ENCODE data around the gene PSMD2. TPM values are rescaled to one million over a fixed set of nuclear protein-coding genes. Genes with fewer than 3 reads are reported as not detected.

Gene PSMD2
- 400 and 435 TPM in 2 replicates for total RNA-seq
- 358 and 414 TPM in 2 replicates for polyA plus RNA-seq
- 266 and 278 TPM in 2 replicates for polyA plus RNA-seq (2011; cell fraction: cytosol; rRNA removed)
- polyA plus RNA-seq (2011; cell fraction: nucleus; rRNA removed) = 416 and 477 TPM in 2 replicates
- 316 and 537 TPM in 2 replicates for polyA plus RNA-seq (2012)
- 564 and 571 TPM in 2 replicates for polyA minus RNA-seq
- polyA minus RNA-seq (2011; cell fraction: cytosol; rRNA and poly(A)+ RNA removed) = 395 TPM
- polyA minus RNA-seq (2011; cell fraction: nucleus; rRNA and poly(A)+ RNA removed) = 166 and 239 TPM in 2 replicates
- Bru-seq, nascent RNA = percentile 90 among the genes with signal in this experiment
- percentile 98 among the genes with signal in this experiment for BruChase-seq, experiment 1, labeled RNA remaining after a 6-hour chase
- BruChase-seq, experiment 2, labeled RNA remaining after a 2-hour chase = percentile 97 among the genes with signal in this experiment
- long read RNA-seq, transcript PSMD2-201 (21 exons, 3,449 nt) = major isoform, 1,334 of 1,501 reads
- long read RNA-seq, partial matches to known transcripts = 59 of 1,501 reads
- long read RNA-seq, other reads (novel, unspliced or antisense) = 106 of 1,501 reads

- Histone ChIP-seq H3K27ac (ENCODE audit: insufficient read depth, low read depth, low read length) (peak within 1 kb of the TSS; percentile 70), H4K20me1 (replicated peaks; ENCODE audit: control insufficient read depth, extremely low read depth, insufficient read depth, low read length) (no peaks in the 10 kb centered on the region), H3K4me2 (ENCODE audit: insufficient read depth, low read length) (peak within 1 kb of the TSS; percentile 90), H3K4me1 (ENCODE audit: control insufficient read depth, extremely low read depth, insufficient read depth, low read length) (peaks cover 13% of the 10 kb centered on the region), H3K9me3 (replicated peaks; ENCODE audit: control insufficient read depth, insufficient read depth, low read length) (no peaks in the 10 kb centered on the region), H3K9me1 (replicated peaks; ENCODE audit: control insufficient read depth, extremely low read depth, insufficient read depth, low read length) (no peaks in the 10 kb centered on the region), H3K79me2 (ENCODE audit: control insufficient read depth, insufficient read depth, low read length) (peaks cover 46% of the 10 kb centered on the region), H3K36me3 (ENCODE audit: control insufficient read depth in 2 of 2, extremely low read depth in 1 of 2, insufficient read depth in 2 of 2, low read length in 2 of 2) (peaks cover 22 to 24% of the 10 kb centered on the region in 2 experiments), H3K4me3 (replicated peaks in 1 of 3; ENCODE audit: insufficient read depth in 1 of 3, low read depth in 1 of 3, low read length in 3 of 3) (peak within 1 kb of the TSS; percentile 71 to 89 (median 88)), H2AFZ (ENCODE audit: low read depth, low read length) (peak within 1 kb of the TSS; percentile 99), H3K27me3 (ENCODE audit: control insufficient read depth in 2 of 2, insufficient read depth in 2 of 2, low read length in 2 of 2) (peaks cover 0 to 3% of the 10 kb centered on the region in 2 experiments), H3K9ac (replicated peaks; ENCODE audit: extremely low read depth, insufficient read depth, low read length) (peak within 1 kb of the TSS; percentile 90)
- dilution Hi-C loops (cut with MboI; ENCODE audit: extremely low pct_ligation_motif_present, low sequenced_read_pairs) (no loop called here), intact Hi-C loops (cut with micrococcal nuclease) (loop anchor here (1.0 to 2.0 kb wide), 5 partner anchors 15 to 125 kb away; partner anchors contain the start of genes AP2M1, EEF1AKMT4 and EIF4G1)
- BruUV-seq (replicated peaks) = no TSS peak
- ChIA-PET POLR2A (no interaction called here), CTCF (interaction anchor here (1.0 to 1.4 kb wide), 2 partner anchors 39 to 403 kb away, joined by 3 to 4 read pairs; no protein-coding TSS in a partner anchor)
- DNase-seq (ENCODE audit: low read depth, low spot score) (peak; percentile 96), FAIRE-seq (peak; percentile 94)
- TF ChIP-seq MAX (IDR thresholded peaks at IDR 0.05; ENCODE audit: insufficient read depth, insufficient read length) = no peak
- TF ChIP-seq POLR2A (IDR thresholded peaks at IDR 0.05; ENCODE audit: low read depth, low read length) = peak; percentile 85
- peak; percentile 87 for TF ChIP-seq POLR2AphosphoS5 (IDR thresholded peaks at IDR 0.05; ENCODE audit: insufficient read depth, low read depth, low read length)
These were observed at the start of gene PSMD2 for GRCh38 chr3:184298759-184299487. TSS of gene PSMD2 (plus strand) at chr3:184299241. CDS start at chr3:184299267, 26 bp downstream.

All from endothelial cell of umbilical vein (primary cell).